Measurements from ENCODE around the gene GGTA1.
"Not testable (repeated sequence)": the region's sequence is repeated elsewhere in the genome, so short reads cannot be mapped to it uniquely, and the experiment has no call there.

The GGTA1 gene

GRCh38 chr9:121458449-121458848 lies 41.2 kb downstream of the GGTA1 start:
- DNase-seq (ENCODE audit: low read depth, low spot score), result not testable (repeated sequence)

GRCh38 chr9:121455527-121456239 lies 44.0 kb downstream of the GGTA1 start:
- no peak for DNase-seq (ENCODE audit: low read depth, low spot score)

- no peak for DNase-seq (ENCODE audit: low read depth, low spot score)
Observed at GRCh38 chr9:121454972-121455371, 44.7 kb downstream of the GGTA1 start.

GRCh38 chr9:121453232-121453892 lies 46.3 kb downstream of the GGTA1 start:
- DNase-seq (ENCODE audit: low read depth, low spot score), result no peak

- DNase-seq (ENCODE audit: low read depth, low spot score), result no peak
Observed at GRCh38 chr9:121452085-121452484, 47.6 kb downstream of the GGTA1 start.

DNA sequence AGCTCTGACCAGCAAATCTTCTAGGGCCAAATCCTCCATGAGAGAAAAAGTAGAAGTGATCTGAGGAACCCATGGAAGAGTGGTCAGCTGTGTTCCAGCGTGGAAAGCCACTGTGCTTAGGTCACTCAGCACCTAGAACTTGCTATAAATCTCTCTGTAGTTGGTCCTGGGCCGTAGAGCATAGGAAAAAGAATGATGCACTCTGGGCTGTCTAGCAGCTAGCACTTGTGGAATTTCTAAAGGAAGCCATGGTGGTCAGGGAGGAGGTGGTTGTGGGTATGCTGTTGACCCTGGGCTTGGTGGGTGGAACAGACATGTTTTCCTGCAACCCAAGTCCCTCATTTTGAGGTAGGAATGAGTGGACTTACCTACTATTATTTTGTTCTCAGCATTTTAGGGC lies 48.1 kb downstream of the GGTA1 start:
- DNase-seq (ENCODE audit: low read depth, low spot score), result no peak

DNA sequence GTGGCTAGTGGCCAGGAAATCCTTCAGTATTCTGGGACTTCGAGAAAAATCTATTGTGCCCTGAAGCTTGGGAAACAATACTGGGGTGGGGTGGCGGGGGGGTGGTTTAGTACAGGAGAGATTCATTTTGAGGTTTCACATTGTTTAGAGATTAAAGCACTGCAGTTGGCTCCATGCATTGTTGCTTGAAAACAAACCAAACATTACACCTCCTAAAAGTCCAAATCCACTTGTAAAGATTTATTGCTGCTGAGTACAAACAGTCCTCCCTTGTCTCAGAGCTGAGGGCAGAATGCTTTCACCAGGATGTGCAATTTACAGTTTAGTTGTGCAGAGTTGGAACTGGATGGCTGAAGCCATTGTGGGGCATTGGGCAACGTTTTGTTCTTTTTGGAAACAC lies 49.4 kb downstream of the GGTA1 start:
- no peak for DNase-seq (ENCODE audit: low read depth, low spot score)

DNA sequence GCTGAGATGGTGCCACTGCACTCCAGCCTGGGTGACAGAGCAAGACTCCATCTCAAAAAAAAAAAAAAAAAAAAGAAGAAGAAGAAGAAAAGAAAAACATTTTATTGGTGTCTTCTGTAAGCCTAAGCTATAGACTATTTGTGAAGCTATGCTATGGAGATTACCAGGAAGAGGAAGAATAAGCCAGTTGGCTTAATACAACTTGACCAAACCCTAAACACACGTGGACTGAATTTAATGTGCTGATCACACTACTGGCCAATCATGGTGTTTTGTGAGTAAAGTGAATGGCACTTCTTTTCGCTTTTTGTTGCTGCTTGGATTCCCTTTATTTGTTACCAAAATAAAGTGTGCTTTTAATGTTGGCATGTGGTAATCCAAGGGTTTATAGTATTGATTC lies 49.9 kb downstream of the GGTA1 start:
- DNase-seq (ENCODE audit: low read depth, low spot score), result no peak

- DNase-seq (ENCODE audit: low read depth, low spot score), result no peak
Observed at GRCh38 chr9:121447321-121447834, 52.3 kb downstream of the GGTA1 start.

DNA sequence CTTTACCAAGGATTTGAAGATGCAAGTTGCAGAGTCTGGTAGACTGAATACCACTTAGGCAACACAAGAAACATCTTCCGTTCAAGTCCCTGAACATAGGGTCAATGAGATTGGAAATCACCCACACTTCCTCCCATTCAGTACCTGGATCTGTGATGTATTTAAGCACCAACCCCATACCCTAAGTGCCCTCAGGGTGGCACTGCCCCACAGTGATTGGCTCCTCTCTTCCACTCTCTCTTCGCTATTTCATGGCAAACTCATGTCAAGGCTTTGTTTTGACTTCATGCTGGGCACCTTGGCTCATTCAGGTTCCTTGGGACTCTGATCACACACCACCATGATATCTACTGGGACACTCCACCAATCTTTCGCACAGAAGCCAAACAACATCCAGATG lies 53.7 kb downstream of the GGTA1 start:
- DNase-seq (ENCODE audit: low read depth, low spot score), result no peak

DNA sequence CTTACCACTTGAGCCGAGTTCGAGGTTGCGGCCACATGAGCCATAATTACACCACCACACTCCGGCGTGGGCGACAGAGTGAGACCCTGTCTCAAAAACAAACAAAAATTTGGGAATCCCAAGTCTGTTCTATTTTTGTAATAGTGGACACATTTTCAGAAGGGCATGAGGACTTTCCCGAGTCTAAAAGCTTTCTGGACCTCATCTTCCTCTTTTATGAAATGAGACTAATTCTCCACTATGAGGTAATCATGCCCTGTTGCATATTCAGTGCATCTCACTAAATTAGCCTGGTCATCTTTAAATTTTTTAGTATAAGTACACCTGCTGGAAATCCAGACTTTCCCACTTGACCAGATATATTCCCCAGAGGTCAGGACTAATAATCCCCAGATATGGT lies 55.7 kb downstream of the GGTA1 start:
- no peak for DNase-seq (ENCODE audit: low read depth, low spot score)

DNA sequence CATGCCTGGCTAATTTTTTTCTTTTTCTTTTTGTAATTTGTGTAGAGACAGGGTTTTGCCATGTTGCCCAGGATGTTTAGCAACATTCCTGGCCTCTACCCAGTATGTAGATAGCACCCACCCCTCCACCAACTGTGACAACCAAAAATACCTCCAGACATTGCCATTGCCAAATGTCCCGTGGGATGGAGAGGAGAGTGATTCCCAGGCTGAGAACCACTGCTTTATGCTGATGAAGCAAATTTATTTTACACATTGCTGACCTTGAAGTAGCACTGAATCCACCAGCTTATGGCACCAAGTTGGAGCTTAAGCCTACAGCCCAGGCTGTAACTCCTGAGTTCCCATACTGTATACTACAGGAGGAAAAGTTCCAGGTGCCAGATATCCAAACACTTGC lies 58.5 kb downstream of the GGTA1 start:
- DNase-seq (ENCODE audit: low read depth, low spot score), result no peak

DNA sequence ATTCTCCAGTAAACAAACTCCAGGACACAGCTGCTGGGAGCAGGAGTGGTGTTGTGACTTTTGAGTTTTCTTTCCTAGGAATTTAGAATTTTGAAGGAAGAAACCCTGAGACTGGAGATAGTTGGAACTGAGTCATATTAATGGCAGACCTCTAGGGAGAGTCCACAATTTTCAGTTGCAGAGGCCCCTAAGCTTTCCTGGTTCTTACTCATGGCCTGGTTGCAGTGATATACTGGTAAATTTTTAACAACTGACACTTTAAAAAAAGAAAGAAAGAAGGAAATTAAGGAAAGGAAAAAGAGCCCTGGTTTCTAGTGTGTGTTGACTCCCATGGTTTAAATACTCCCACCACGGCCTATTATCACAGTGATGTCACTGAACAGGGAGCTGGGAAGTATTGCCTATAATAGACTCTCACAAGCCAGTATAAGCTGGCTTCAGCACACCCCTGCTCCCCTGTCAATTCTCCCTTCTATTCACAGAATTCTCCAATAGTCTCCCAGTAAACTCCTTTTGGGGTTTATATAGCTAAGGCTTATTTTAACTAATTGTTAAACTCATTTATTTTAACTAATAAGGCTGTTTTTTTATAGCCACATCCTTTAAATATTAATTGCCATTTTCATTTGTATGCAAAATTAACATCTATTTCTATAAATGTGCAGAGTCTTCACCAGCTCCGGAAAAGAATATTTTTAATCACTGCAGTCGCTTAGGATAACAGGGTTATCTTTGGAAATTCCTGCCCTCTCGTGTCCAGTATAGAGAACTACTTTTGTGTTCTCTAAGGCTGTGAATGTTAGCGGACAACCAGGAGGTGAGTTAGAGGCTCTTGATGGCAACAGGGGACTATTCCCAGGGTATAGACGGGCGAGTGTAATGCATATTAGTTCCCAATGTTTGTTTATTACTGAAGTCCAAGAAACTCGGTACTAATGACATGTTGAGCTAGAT lies 59.7 kb downstream of the GGTA1 start:
- no peak for DNase-seq (ENCODE audit: low read depth, low spot score)

GRCh38 chr9:121439016-121439415 lies 60.6 kb downstream of the GGTA1 start:
- DNase-seq (ENCODE audit: low read depth, low spot score), result no peak

GRCh38 chr9:121437891-121438290 lies 61.8 kb downstream of the GGTA1 start:
- DNase-seq (ENCODE audit: low read depth, low spot score), result no peak

DNA sequence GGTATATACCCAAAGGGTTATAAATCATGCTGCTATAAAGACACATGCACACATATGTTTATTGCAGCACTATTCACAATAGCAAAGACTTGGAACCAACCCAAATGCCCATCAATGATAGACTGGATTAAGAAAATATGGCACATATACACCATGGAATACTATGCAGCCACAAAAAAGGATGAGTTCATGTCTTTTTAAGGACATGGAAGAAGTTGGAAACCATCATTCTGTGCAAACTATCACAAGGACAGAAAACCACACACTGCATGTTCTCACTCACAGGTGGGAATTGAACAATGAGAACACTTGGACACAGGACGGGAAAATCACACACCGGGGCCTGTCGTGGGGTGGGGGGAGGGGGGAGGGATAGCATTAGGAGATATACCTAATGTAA lies 62.6 kb downstream of the GGTA1 start:
- DNase-seq (ENCODE audit: low read depth, low spot score), result not testable (repeated sequence)

DNA sequence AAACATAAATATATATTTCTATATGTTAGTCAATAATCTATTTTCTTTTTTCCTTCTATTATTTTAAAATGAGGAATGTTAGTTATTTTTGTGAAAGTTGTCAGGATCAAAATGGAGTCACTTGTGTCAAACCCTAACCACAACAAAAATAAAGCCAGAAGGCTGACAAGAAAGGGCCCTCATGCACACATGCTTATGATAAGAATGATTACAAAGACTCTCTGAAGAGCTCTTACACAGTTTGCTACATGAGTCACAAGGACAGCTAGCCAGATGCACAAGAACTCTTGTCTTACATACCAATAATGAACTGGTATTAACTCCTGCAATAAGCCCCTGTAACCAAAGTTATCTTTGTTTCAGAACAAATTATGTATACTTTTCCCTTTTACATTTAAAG lies 64.7 kb downstream of the GGTA1 start:
- no peak for DNase-seq (ENCODE audit: low read depth, low spot score)

DNA sequence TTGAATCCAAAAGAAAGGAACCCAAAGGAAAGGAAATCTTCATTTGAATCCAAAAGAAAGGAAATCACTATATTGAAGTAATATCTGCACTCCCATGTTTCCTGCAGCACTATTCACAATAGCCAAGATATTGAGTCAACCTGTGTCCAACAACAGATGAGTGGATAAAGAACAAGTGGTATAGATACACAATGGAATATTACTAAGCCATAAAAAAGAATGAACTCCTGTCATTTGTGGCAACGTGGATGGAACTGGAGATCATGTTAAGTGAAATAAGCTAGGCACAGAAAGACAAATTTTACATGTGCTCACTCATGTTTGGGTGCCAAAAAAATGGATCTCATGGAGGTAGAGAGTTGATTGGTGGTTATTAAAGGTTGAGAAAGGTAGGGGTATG lies 71.7 kb downstream of the GGTA1 start:
- DNase-seq (ENCODE audit: low read depth, low spot score), result no peak

DNA sequence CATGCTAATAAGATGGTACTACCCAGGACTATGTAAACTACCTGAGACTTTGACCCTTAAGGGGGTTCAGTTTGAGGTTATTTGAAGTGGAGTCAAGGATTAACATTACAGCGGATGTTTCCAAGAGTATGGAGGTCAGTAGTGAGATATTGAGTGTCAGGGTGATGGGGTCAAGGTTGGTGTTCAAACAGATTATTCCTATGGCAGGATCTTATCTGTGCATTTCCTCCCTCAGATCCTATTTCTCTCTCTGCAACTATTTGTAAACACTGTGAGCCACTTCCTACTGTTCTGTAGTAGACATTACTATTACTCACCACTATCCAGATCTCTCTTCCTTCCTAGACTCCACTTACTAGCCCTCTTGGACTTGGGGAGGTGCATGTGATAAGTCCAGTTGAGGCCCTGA lies 75.6 kb downstream of the GGTA1 start:
- DNase-seq (ENCODE audit: low read depth, low spot score), result no peak

GRCh38 chr9:121411993-121412392 lies 87.7 kb downstream of the GGTA1 start:
- DNase-seq (ENCODE audit: low read depth, low spot score), result no peak

DNA sequence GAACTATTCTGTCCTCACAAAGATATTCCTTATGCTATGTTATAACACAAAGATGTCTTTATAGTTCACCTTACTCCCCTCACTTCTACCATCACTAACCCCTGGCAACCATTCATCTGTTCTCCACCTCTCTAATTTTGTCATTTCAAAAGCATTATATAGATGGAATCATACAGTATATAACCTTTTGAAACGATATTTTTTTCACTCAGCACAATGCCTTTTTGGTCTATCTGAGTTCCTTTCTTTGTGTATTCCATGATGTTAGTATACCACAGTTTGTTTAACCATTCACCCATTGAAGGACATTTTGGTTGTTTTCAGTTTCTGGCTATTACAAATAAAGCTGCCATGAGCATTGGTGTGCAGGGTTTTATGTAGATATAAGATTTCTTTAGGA lies 93.7 kb downstream of the GGTA1 start:
- no peak for DNase-seq (ENCODE audit: low read depth, low spot score)
